Endothelial cell of umbilical vein (primary cell): Measurements from ENCODE around the gene TCF7L2.

Experiments
- EZH2 ChIP-seq: IDR thresholded peaks from 2 replicates; pipeline ENCODE4 v1.6.1; 2012; ENCODE audit warnings: borderline replicate concordance, low read depth, mild to moderate bottlenecking, moderate library complexity, low read length, inconsistent platforms; ENCODE audit not compliant: severe bottlenecking
- POLR2A ChIP-seq: IDR thresholded peaks from 2 replicates; pipeline ENCODE4 v1.6.1; 2012; ENCODE audit warnings: low read depth, mild to moderate bottlenecking, control low read depth, low read length
- TF ChIP-seq, protein P1 (sequence below), 2 donors: IDR thresholded peaks; 1 replicate in 1 of 2; 2 replicates in 1 of 2; pipeline ENCODE4 v1.5.1; 2011; ENCODE audit warnings: low read length in 2 of 2, mild to moderate bottlenecking in 2 of 2, moderate library complexity in 2 of 2, control low read depth in 1 of 2, inconsistent platforms in 1 of 2, low read depth in 1 of 2; ENCODE audit not compliant: insufficient read depth in 1 of 2; ENCODE audit errors: extremely low read depth in 1 of 2

DNA sequence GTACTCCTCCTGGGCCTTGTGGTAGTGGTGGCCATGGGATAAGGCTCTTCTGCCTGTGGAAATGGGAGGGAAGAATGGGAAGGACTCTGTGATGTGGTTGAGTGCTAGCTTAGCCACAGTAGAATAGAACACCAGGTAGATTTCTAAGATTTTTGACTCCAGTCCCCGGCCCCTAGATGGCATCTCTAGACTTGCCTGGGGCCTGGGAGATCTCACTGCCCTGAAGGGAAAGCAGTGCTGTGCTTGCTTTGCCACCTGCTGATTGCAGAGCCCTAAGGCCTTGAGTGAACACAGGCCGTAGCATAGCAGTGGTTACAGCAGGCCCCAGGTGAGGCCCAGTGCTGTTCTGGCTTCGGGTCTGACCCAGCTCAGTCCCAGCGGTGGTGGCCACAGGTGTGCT, 252.0 kb downstream of the TCF7L2 start:
- TF ChIP-seq, protein P1, sequence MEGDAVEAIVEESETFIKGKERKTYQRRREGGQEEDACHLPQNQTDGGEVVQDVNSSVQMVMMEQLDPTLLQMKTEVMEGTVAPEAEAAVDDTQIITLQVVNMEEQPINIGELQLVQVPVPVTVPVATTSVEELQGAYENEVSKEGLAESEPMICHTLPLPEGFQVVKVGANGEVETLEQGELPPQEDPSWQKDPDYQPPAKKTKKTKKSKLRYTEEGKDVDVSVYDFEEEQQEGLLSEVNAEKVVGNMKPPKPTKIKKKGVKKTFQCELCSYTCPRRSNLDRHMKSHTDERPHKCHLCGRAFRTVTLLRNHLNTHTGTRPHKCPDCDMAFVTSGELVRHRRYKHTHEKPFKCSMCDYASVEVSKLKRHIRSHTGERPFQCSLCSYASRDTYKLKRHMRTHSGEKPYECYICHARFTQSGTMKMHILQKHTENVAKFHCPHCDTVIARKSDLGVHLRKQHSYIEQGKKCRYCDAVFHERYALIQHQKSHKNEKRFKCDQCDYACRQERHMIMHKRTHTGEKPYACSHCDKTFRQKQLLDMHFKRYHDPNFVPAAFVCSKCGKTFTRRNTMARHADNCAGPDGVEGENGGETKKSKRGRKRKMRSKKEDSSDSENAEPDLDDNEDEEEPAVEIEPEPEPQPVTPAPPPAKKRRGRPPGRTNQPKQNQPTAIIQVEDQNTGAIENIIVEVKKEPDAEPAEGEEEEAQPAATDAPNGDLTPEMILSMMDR (IDR thresholded peaks at IDR 0.05; ENCODE audit: extremely low read depth in 1 of 2, insufficient read depth in 1 of 2, low read depth in 1 of 2, low read length in 2 of 2): no peak
- TF ChIP-seq POLR2A: no peak
- no peak for TF ChIP-seq EZH2
